AG10803 (cell line): ENCODE data around the gene GSE1.

Experiments used
- DNase-seq: peaks from one replicate; pipeline ENCODE4 v3.0.0; 2010; ENCODE audit warnings: low read depth
- H3K4me3 ChIP-seq: 2 replicates; pipeline ENCODE4 v1.5.1; 2011; ENCODE audit warnings: mild to moderate bottlenecking, low read length, control low read depth
- CTCF ChIP-seq: conservative IDR thresholded peaks from 2 replicates; pipeline ENCODE4 v1.5.1; 2011; ENCODE audit warnings: mild to moderate bottlenecking, low read length, control low read depth, inconsistent platforms

GSE1 gene

DNA sequence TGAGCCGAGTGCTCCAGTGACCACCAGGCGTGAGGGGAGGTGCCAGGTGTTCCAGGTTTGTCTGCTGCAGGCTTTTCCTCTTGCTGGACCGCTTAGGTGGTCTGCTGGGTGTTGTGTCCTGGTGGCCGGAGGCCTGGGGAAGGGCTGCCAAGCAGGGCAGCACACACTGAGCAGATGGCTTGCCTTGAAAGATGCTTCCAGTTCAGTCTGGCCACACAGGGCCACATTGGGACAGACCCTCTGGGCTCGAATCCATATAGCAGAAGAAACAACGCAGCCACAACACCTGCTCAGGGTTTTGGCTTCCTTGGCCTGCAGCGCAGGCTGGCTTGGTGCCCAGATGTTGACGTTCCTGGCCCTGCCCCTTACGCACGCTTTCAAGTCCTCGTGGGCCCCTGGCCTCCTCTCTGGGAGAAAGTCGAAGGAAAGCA lies 50.8 kb downstream of the GSE1 start:
- DNase-seq: no peak
- TF ChIP-seq CTCF: no peak
- no peak overlapping the region for H3K4me3 ChIP-seq

GRCh38 chr16:85664580-85665372 lies 51.7 kb downstream of the GSE1 start:
- H3K4me3 ChIP-seq: no peak overlapping the region
- no peak for TF ChIP-seq CTCF
- DNase-seq: no peak

- TF ChIP-seq CTCF: no peak
- DNase-seq: no peak
- H3K4me3 ChIP-seq: no peak overlapping the region
Measured at GRCh38 chr16:85665373-85665740, 52.2 kb downstream of the GSE1 start.

- TF ChIP-seq CTCF: no peak
- H3K4me3 ChIP-seq: no peak overlapping the region
- no peak for DNase-seq
Measured at GRCh38 chr16:85665929-85666328, 52.8 kb downstream of the GSE1 start.

- no peak overlapping the region for H3K4me3 ChIP-seq
- DNase-seq: no peak
- TF ChIP-seq CTCF: no peak
Measured at GRCh38 chr16:85667261-85667660, 54.1 kb downstream of the GSE1 start.

- no peak for DNase-seq
- no peak overlapping the region for H3K4me3 ChIP-seq
- no peak for TF ChIP-seq CTCF
Measured at GRCh38 chr16:85667841-85668413, 54.8 kb downstream of the GSE1 start.
